Smooth muscle cell of the umbilical artery (primary cell): Measurements from ENCODE around the gene AAGAB. TPM values are rescaled to one million over a fixed set of nuclear protein-coding genes. Genes with fewer than 3 reads are reported as not detected.

Experiments used
- total RNA-seq: library from RNA; depleted of rRNA; stranded (reverse); fragments of >200 nt; gene quantifications from 2 replicates; pipeline ENCODE4 v1.2.3, GENCODE V29; 2014

Gene AAGAB, protein sequence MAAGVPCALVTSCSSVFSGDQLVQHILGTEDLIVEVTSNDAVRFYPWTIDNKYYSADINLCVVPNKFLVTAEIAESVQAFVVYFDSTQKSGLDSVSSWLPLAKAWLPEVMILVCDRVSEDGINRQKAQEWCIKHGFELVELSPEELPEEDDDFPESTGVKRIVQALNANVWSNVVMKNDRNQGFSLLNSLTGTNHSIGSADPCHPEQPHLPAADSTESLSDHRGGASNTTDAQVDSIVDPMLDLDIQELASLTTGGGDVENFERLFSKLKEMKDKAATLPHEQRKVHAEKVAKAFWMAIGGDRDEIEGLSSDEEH
- total RNA-seq, result 55.8 and 70.5 TPM in 2 replicates

DNA sequence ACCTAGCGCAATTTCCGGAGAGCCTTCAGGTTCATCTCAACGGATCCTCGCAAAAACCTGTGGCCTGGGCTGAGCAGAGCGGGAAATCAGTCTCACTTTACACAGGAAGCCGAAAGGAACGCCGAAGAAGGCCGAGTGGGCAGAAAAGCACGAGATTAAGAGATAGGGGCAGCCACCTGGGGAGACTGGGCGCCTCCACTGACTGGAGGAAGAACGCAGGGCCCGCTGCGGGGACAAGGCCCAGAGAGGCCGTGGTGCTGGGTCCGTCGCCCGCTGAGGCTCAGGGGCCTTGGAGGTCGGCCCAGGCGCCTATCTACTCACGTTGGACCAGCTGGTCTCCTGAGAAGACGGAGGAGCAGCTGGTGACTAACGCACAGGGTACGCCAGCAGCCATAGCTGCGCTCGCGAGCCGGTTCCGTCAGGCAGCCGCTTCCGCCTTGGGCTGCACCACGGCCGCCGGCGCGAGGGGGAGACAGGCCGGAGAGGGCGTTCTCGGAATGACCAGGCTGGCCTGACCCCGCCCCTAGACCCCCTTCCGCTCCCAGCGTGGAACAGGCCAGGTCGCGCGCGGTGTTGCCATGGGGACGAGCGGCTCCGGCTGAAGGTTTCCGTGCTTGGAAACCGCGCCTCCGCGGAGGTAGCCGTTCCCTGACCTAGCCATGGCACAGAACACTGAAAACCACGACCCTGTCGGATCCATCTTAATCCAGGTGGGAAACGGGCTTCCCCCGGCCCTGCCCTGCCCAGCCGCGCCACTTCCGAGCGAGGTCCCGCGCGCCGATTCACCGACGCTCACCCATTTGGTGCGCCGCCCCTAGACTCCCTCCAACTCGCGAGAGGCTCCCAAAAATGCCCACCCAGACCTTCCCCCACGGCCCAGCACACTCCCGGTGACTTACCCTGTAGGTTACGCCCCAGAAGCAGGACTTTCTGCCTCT is at the start of gene AAGAB, which contains the start of gene IQCH:
Gene AAGAB (minus strand): TSS at position 424 of the 938 bp plus-strand sequence. CDS start 30 bp downstream, at position 394.
Gene IQCH (plus strand): TSS at position 549 of the 938 bp plus-strand sequence. CDS start 111 bp downstream, at position 660.

Other genes starting within 250 kb of the AAGAB start
- 43.4 and 85.0 TPM in 2 replicates for gene SMAD3, start 189.1 kb downstream of the AAGAB start, total RNA-seq
- gene IQCH, start 125 bp upstream of the AAGAB start, total RNA-seq, result 4.2 and 4.7 TPM in 2 replicates